GM21360 (cell line): Measurements from ENCODE around the gene ZNF536.

Experiments
- ATAC-seq: cut with Tn5 transposase; IDR thresholded peaks from one replicate; pipeline ENCODE4 v1.9.1; 2021; ENCODE audit warnings: mild to moderate bottlenecking, moderate library complexity; ENCODE audit not compliant: unreplicated experiment

The ZNF536 gene

DNA sequence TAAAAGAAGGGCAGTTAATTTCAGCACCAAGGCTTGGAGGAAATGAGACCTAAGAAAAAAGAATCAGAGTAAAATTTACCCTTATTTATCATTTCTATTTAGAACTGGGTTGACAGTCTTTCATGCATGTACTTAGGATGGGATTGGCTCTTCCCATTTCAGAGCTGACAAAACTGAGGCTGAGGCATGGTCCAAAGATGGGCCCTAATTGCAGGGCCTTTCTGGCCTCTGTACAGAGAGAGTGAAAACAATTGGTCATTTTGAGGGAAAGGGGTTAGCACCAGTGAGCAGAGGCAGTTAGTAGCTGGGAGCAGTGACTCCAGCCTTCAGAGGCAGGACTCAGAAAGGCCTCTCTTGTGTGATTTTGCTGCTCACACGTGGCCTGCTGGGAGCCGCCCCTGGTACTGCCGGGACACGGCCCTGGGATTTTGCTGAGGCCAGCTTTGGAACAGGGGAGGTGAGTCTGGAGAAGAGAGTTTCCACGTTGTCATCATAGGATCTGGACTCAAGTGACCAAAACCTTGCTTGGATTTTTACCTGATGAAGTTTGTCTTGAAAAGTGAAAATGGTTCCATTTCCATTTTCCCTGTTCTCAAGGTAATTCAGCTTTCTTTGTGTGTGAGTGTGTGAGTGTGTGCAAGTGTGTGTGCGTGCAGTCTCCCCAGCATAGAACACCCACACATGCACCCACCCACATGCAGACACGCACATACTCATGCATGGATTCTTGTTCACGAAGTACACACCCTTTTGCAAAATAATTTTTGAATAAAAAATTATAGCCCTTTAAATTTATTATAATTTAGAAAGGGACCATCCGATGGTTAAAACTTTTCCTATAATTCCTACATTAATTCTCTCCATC is at the start of gene ZNF536:
ZNF536 (plus strand) TSS at position 425 of the 865 bp plus-strand sequence. CDS start 71,179 bp downstream, outside the sequence.
- no peak for ATAC-seq

DNA sequence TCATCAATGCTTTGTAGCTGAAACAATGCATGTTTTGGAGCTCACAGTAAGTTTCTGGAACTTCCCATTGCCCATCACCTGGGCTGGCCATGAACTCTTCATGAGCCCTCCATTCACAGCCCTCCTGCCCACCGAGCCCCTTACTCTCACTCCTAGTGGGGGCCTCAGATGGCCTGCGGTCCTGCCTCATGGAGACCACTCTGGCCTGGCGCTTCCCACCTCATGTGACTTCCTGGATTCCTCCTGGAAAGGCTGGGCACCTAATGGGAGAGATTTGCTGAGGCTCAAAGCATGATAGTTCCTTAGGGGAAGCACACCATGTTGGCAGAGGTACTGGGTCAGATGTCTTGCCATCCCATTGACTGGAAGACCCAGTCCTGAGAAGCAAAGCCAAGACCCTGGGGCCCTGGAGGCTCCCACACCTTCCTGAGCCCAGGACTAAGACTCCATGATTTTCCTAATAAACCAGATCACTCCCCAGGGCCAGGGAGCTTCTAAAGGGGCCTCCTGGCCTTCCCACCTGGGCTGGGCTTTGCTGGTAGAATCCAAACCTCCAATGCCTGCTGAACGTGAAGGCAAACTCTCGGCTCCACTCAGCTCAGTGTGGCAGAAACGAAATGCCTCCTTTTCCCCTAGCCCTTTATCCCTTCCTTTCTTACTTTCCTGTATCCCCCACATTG is 49.4 kb upstream of the ZNF536 start:
- no peak for ATAC-seq

GRCh38 chr19:30323904-30324303 is 48.3 kb upstream of the ZNF536 start:
- ATAC-seq = no peak

DNA sequence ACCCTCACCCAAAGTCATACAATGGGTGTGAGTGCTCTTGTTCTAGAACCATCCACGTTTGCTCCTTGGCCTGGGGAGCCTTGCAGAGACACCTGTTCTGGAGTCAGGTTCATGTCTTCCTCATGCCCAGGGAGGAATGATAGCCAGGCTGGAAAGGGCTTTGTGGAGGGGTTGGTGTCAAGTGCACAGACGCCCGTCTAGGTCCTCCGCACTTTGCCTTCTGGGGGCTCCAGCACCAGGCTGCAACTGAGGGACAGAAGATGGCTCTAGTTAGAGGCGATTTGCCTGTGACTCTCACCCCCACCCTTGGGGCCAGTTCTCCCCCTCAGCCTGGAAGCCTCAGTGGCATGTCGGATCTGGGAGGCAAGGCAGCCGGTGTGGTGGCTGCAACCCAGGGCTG is 47.2 kb upstream of the ZNF536 start:
- no peak for ATAC-seq

GRCh38 chr19:30325676-30326392 is 46.4 kb upstream of the ZNF536 start:
- ATAC-seq = no peak

- no peak for ATAC-seq
These were observed 45.8 kb upstream of the ZNF536 start for GRCh38 chr19:30326393-30326710.

GRCh38 chr19:30327331-30327730 is 44.9 kb upstream of the ZNF536 start:
- no peak for ATAC-seq

GRCh38 chr19:30328096-30328495 is 44.1 kb upstream of the ZNF536 start:
- no peak for ATAC-seq

DNA sequence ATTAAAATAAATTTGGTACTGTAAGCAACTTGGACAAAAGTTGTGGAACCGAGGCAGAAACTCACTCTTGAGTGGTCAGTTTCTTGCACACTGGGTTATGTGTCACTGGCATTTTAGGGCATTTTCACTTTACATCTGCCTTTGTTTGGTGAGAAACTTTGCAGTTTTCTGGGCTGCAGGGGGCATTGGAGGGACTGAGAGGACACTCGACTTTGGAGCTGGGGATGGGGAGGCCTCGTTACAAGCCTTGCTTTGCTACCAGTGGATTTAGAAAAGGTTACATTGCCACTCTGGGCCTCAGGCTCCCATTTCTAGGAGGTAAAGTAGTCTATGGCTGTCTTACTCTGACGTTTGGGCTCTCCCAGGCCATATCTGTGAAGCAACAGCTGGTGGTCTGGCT is 41.9 kb upstream of the ZNF536 start:
- no peak for ATAC-seq

- no peak for ATAC-seq
These were observed 39.5 kb upstream of the ZNF536 start for GRCh38 chr19:30332445-30333234.

- ATAC-seq = no peak
These were observed 38.7 kb upstream of the ZNF536 start for GRCh38 chr19:30333291-30334065.

DNA sequence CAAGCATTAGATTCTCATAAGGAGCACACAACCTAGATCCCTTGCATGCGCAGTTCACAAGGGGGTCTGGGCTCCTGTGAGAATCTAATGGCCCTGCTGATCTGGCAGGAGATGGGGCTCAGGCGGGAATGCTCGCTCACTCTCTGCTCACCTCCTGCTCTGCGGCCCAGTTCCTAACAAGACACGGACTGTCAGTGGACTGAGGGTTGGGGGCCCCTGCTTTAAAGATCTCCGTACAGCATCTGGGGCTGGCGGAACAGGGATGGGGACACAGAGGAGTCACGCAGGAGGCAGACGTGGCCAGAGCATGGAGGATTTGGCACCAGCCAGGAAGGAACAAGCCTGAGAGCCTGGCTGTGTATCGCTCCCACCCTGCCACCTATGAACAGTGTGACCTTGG is 37.3 kb upstream of the ZNF536 start:
- ATAC-seq = no peak

DNA sequence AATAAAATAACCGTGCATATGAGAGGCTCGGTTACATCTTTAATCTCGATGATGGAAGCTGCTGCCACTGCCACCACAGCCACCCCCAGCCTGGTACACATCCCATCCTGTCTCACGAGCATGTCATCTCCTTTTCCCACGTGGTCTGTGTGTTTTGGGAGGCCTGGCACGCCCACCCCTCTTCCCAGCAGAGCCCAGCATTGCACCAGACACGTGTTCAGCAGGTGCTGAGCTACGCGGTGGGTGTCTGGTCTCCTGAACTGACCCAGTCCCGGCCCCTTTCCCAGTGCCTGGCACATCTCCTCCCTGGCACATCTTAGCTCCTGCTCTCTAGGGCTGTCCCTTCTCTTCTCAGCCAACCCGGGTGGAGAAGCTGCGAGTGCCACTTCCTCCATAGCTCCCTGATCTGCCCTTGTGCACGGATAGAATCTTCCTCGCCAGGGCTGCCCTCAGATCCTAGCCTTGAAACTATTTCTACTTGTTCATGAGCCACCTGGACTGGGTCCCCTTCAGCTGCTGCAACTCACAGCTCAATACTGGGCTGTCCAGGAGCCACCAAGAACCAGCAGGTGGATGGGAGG is 36.8 kb upstream of the ZNF536 start:
- no peak for ATAC-seq

DNA sequence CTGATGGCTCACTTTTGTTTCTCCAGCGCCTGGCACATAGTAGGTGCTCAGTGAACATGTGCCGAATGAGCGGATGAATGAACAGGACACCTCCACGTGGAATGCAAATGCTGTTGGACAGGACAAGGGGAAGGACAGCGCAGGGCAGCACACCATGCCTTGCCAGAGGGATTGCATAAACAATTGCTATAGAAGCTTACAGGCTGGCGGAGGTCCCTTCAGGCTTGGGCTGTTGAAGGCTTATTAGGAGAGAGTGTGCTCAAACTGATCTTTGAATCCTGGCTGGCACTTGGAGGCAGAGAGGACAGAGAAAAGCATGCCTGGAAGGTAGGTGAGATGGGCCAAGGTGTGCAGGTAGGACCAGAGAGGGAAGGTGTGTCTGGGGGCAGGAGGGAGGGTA is 35.9 kb upstream of the ZNF536 start:
- no peak for ATAC-seq

DNA sequence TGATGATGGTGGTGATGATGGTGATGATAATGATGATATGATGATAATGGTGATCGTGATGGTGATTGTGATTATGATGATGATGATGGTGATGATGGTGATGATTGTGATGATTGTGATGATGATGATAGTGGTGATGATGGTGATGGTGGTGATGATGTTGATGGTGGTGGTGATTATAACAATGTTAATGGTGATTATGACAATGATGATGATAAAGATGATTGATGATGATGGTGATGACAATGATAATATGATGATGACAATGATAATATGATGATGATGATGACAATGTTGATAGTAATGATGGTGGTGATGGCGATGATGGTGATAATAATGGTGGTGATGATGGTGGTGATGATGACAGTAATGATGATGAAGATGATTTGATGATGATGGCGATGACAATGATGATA is 34.1 kb upstream of the ZNF536 start:
- ATAC-seq = no peak

DNA sequence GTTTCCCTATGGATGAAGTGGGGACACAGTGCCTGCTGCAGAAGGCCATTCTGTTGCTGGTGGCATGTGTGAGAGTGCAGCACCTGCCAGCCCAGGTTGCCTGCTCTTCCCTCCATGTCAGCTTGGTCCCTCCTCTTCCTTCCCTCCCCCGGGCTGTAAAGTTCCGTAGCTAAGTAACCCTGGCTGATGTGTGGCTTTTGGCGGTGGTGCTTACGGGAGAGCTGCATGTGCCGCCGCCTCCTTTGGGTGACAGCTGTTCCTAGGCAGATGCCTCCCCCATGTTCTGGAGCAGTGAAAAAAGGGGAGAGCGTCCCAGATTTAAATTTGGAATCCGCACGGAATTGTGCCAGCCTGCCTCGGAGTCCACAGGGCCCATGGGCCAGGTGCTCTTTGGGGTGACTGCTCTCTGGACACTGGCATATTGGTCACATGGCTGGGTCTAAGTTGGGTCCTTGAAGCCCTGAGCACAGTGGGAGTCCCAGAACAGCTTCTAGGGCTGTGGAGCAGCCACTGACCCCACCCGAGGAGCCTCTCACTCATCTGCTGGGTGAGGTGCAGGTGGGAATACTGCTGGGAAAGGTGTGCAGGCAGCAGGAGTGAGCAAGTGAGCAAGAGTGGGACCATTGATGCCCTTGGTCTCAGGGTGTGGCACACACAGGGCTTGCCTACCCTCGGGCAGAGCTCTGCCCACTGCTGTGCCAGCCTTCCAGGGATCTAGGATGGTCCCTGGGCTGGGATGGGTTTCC is 33.1 kb upstream of the ZNF536 start:
- ATAC-seq = no peak

DNA sequence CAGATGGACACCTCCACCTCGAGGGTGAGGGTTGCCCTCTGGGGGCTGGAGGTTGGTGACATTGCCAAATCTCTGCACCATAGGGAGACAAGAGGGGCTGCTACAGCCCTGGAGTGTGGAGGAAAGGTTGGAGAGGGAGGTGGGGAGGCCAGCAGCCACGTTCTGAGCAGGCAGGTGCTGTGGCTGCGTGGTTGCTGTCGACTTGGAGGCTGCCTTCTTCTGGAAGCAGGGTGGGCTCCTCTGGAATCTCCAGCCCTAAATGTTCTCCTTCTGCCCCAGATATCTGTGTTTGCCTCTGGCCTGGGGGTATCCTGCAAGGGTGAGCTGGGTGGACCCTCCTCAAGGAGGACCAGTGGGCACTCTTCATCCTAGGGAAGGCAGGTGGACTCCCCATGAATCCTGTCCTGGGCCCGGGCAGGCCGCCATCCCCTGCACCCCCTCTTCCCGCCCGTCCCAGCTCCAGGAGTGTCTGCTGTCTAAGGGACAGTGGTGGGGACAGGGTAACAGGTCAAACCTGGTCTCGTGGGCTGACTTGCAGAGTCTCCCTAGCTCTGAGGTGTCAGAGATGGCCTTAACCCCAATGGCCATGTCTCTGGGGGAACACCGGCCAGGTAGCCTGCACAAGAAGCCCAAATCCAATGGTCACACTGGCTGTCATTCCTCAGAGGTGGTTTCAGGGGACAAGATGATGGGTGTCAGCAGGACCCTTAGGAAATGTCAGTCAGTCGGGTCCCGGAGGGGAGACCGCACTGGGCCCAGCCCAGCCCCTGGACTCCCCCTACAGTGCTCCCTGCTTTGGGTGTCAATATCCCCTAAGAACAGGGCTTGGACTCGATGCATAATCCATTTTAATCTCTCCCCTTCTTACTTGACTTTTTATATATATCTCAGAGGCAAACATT is 32.3 kb upstream of the ZNF536 start:
- no peak for ATAC-seq
